RCC 7860 (cell line): ENCODE measurements around the gene PPP1R12C.

Source experiments
- DNase-seq: peaks from one replicate; pipeline ENCODE4 v3.0.0-alpha.2; 2015; ENCODE audit warnings: low spot score
- FAIRE-seq: peaks from 2 replicates; lab custom pipeline; 2012; peaks lifted over from hg19 to GRCh38; lab: Jason Lieb, UNC

PPP1R12C gene

GRCh38 chr19:55147545-55148251 lies 30.3 kb upstream of the PPP1R12C start:
- DNase-seq (no peak), FAIRE-seq (no peak)

- DNase-seq (no peak), FAIRE-seq (no peak)
Observed at GRCh38 chr19:55146705-55147273, 29.4 kb upstream of the PPP1R12C start.

DNA sequence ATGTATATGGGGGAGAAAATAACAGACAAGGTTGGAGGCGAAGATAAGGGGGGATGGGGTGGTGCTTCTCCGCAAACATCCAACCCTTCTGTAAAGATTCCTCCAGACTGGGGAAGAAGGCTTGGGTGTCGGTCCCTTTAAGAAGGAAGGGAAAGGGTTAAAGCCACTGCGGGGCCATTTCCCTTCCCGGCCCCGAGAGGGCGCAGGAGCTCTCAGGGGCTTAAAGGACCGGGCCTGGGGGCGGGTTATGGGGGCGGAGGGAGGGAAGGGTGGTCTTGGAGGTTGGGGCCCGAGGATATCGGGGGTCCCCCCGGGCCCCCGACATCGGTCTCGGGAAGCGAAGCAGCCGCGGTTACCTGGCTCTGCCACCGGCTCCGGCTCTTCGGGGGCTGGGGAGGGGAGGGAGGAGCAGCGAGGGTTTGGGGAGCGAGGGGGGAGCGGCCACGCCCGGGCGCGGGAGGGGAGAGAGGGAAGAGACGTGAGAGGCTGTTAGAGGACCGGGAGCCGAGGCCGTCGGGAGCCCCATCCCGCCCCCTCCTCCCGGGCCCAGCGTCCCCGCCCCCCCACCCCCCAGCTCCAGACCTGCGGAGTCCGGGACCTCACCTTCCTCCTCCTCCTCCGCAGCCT lies 28.8 kb upstream of the PPP1R12C start:
- DNase-seq (peak; percentile 8), FAIRE-seq (no peak)

DNA sequence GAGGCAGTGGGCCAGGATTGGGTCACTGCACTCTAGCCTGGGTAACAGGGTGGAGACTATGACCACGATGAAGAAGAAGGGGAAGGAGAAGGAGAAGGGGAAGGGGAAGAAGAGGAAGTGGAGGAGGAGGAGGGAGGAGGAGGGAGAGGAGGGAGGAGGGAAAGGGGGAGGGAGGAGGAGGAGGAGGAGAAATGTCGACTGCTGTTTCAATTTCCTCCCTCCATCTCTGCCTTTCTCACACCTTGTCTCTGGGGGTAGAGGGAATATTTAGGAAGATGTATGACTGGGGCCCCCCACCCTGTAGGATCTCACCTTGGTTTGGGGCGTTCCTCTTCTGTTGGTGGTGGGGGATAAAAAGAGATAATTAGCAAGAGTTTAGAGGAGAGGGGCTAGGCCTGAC lies 27.8 kb upstream of the PPP1R12C start:
- no peak for DNase-seq

DNA sequence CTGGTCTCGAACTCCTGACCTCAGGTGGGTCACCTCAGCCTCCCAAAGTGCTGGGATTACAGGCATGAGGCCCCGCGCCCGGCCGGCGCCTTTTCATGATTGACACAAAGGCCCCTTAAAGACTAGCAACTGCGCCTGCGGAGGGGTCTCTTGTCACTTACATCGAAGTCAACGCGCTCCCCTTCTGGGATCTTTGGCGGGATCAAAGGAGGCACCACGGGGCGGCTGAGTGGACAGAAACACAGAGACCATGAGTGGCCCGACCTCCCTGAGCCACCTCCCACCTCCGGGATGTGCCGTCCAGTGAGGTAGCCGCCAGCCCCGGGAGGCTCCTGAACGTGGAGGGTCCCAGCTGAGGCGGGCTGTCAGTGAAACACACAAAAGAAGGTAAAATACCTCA lies 24.3 kb upstream of the PPP1R12C start:
- no peak for DNase-seq
- FAIRE-seq: no peak

More for the DNA sequence above, 27.8 kb upstream of the PPP1R12C start:
- FAIRE-seq: no peak

- DNase-seq (no peak), FAIRE-seq (no peak)
Observed at GRCh38 chr19:55137915-55138314, 20.5 kb upstream of the PPP1R12C start.

DNA sequence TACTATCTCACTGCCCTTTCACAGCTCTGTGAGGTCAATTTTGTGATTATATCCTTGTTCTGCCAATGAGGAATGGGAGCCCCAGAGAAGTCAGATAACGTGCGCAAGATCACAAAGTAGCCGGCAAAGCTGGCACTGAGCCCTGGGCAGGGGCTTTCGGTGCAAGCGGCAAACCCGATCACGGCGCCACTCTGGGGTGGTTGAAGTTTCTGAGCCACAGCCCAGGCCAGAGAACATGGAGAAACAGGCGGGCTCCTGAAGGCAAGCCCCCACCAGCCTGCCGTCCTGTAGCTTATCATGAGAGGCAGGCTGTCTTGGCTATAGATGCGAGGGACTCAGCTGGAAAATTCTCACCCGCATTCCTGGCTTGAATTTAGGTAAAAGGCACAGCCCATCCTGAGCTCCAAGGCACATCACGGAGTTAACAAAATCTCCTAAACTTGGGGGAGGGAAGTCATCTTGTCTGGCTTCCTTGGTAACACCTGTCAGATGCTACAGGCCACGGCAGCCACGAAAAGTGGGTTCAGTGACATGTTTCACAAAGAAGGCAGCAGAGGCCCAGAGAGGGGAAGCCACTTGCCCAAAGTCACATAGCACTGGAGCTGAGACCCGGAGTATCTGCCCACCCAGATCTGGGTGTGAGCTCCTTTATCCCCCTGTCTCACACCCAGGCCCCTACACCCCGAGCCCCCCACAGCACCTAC lies 19.1 kb upstream of the PPP1R12C start:
- FAIRE-seq: no peak
- no peak for DNase-seq

- DNase-seq (no peak), FAIRE-seq (no peak)
Observed at GRCh38 chr19:55134736-55135135, 17.3 kb upstream of the PPP1R12C start.

DNA sequence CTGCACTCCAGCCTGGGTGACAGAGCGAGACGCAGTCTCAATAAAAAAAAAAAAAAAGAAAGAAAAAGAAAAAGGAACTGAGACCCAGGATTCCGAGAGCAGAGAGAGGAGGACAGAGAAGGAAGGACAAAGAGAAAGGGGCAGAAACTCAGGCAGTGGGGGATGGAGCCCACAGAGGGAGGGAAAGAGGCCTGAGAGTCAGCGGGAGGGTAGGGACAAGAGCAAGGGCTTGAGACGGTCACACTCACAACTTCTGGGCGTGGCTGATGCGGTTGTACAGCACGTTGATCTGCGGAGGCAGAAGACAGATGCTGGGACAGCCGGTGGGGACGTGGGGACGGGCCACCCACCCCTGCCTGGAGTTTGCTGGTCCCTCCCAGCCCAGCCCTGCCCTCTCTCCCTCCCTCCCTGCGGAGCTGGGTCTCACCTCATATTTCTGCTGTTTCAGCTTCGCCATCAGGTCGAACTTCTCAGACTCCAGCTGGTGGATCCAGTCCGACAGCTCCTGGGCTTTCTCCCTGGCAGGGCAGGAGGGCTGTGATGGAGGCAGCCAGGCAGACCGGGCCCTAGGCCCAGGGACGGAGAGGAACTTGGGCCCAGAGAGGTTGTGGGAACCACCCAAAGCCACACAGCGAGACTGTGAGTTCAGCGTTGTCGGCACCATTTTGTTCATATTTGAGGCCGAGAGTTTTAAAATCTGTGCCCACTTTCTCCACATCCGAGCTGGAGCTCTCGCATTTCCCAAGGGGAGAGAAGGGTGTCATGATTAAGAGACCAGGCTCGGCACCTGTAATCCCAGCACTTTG lies 16.4 kb upstream of the PPP1R12C start:
- FAIRE-seq (no peak), DNase-seq (no peak)

GRCh38 chr19:55132453-55133129 lies 15.2 kb upstream of the PPP1R12C start:
- FAIRE-seq: no peak
- no peak for DNase-seq

GRCh38 chr19:55131421-55131820 lies 14.0 kb upstream of the PPP1R12C start:
- DNase-seq: no peak
- FAIRE-seq: no peak

GRCh38 chr19:55119053-55119452 lies 1.6 kb upstream of the PPP1R12C start:
- no peak for FAIRE-seq
- DNase-seq: no peak

GRCh38 chr19:55118401-55118991 lies 1.1 kb upstream of the PPP1R12C start:
- DNase-seq: no peak
- FAIRE-seq: no peak

DNA sequence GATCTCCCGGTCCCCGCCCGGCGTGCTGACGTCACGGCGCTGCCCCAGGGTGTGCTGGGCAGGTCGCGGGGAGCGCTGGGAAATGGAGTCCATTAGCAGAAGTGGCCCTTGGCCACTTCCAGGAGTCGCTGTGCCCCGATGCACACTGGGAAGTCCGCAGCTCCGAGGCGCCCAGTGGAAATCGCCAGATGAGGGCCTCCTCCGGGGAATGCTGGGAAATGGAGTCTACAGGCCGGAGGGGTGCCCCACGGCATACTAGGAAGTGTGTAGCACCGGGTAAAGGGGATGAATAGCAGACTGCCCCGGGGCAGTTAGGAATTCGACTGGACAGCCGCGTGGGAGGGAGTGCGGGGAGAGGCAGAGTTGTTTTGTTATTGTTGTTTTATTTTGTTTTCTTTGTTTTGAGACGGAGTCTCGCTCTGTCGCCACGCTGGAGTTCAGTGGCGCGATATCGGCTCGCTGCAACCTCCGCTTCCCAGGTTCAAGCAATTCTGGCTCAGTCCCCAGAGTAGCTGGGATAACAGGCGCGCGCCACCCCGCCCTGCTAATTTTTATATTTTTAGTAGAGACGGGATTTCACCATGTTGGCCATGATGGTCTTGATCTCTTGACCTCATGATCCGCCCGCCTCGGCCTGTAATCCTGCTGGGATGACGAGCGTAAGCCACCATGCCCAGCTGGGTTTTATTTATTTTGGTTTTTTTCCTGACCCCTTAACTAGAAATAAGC lies 390 bp upstream of the PPP1R12C start:
- DNase-seq: peak; percentile 93
- peak; percentile 55 for FAIRE-seq

DNA sequence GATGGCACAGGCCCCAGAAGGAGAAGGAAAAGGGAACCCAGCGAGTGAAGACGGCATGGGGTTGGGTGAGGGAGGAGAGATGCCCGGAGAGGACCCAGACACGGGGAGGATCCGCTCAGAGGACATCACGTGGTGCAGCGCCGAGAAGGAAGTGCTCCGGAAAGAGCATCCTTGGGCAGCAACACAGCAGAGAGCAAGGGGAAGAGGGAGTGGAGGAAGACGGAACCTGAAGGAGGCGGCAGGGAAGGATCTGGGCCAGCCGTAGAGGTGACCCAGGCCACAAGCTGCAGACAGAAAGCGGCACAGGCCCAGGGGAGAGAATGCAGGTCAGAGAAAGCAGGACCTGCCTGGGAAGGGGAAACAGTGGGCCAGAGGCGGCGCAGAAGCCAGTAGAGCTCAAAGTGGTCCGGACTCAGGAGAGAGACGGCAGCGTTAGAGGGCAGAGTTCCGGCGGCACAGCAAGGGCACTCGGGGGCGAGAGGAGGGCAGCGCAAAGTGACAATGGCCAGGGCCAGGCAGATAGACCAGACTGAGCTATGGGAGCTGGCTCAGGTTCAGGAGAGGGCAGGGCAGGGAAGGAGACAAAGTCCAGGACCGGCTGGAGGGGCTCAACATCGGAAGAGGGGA lies 1.1 kb downstream of the PPP1R12C start:
- no peak for FAIRE-seq
- no peak for DNase-seq

GRCh38 chr19:55115446-55116065 lies 1.9 kb downstream of the PPP1R12C start:
- FAIRE-seq (no peak), DNase-seq (no peak)

DNA sequence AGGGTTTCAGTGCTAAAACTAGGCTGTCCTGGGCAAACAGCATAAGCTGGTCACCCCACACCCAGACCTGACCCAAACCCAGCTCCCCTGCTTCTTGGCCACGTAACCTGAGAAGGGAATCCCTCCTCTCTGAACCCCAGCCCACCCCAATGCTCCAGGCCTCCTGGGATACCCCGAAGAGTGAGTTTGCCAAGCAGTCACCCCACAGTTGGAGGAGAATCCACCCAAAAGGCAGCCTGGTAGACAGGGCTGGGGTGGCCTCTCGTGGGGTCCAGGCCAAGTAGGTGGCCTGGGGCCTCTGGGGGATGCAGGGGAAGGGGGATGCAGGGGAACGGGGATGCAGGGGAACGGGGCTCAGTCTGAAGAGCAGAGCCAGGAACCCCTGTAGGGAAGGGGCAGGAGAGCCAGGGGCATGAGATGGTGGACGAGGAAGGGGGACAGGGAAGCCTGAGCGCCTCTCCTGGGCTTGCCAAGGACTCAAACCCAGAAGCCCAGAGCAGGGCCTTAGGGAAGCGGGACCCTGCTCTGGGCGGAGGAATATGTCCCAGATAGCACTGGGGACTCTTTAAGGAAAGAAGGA lies 2.8 kb downstream of the PPP1R12C start:
- no peak for DNase-seq
- no peak for FAIRE-seq

DNA sequence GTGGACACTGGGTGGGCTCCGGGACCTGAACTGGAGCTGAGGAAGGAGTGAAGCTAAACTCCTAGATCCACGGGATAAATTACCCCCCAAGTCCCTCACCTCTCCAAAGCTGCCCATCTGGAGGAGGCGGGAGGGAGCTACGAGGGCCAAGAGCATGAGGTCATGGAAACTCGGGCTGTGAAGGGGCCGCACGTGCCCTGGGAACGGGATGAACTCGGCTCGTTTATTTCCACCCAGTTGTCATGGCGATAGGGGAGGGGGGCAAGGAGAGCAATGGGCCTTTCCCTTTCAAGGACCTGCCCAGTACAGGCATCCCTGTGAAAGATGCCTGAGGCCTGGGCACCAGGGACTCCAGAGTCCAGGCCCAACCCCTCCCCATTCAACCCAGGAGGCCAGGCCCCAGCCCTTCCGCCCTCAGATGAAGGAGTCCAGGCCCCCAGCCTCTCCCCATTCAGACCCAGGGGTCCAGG lies 3.8 kb downstream of the PPP1R12C start:
- FAIRE-seq (no peak), DNase-seq (peak; percentile 60)
